GM23338 (cell line): Measurements from ENCODE around the gene MYO1D.

ENCODE experiments used
- CTCF ChIP-seq, 2 experiments: fragments of 200-600 bp in 1 of 2; sonication (generic) in 1 of 2; conservative IDR thresholded peaks; 2 replicates each; pipeline versions ENCODE4 v1.5.1 to v1.6.1; 2016 to 2017; ENCODE audit warnings: antibody characterized with exemption in 2 of 2, low read depth in 2 of 2, mild to moderate bottlenecking in 2 of 2, moderate library complexity in 1 of 2
- POLR2AphosphoS5 ChIP-seq: IDR thresholded peaks from 2 replicates; pipeline ENCODE4 v1.6.1; 2016; ENCODE audit warnings: antibody characterized with exemption, low read depth
- TF ChIP-seq, protein P1 (sequence below): fragments of 250-450 bp; sonication (Bioruptor Pico); IDR thresholded peaks from 2 replicates; pipeline ENCODE4 v1.5.0; 2020; ENCODE audit warnings: mild to moderate bottlenecking, moderate library complexity

- no peak for TF ChIP-seq CTCF (conservative IDR thresholded peaks at IDR 0.05; ENCODE audit: low read depth in 2 of 2)
- no peak for TF ChIP-seq POLR2AphosphoS5
- TF ChIP-seq, protein P1, sequence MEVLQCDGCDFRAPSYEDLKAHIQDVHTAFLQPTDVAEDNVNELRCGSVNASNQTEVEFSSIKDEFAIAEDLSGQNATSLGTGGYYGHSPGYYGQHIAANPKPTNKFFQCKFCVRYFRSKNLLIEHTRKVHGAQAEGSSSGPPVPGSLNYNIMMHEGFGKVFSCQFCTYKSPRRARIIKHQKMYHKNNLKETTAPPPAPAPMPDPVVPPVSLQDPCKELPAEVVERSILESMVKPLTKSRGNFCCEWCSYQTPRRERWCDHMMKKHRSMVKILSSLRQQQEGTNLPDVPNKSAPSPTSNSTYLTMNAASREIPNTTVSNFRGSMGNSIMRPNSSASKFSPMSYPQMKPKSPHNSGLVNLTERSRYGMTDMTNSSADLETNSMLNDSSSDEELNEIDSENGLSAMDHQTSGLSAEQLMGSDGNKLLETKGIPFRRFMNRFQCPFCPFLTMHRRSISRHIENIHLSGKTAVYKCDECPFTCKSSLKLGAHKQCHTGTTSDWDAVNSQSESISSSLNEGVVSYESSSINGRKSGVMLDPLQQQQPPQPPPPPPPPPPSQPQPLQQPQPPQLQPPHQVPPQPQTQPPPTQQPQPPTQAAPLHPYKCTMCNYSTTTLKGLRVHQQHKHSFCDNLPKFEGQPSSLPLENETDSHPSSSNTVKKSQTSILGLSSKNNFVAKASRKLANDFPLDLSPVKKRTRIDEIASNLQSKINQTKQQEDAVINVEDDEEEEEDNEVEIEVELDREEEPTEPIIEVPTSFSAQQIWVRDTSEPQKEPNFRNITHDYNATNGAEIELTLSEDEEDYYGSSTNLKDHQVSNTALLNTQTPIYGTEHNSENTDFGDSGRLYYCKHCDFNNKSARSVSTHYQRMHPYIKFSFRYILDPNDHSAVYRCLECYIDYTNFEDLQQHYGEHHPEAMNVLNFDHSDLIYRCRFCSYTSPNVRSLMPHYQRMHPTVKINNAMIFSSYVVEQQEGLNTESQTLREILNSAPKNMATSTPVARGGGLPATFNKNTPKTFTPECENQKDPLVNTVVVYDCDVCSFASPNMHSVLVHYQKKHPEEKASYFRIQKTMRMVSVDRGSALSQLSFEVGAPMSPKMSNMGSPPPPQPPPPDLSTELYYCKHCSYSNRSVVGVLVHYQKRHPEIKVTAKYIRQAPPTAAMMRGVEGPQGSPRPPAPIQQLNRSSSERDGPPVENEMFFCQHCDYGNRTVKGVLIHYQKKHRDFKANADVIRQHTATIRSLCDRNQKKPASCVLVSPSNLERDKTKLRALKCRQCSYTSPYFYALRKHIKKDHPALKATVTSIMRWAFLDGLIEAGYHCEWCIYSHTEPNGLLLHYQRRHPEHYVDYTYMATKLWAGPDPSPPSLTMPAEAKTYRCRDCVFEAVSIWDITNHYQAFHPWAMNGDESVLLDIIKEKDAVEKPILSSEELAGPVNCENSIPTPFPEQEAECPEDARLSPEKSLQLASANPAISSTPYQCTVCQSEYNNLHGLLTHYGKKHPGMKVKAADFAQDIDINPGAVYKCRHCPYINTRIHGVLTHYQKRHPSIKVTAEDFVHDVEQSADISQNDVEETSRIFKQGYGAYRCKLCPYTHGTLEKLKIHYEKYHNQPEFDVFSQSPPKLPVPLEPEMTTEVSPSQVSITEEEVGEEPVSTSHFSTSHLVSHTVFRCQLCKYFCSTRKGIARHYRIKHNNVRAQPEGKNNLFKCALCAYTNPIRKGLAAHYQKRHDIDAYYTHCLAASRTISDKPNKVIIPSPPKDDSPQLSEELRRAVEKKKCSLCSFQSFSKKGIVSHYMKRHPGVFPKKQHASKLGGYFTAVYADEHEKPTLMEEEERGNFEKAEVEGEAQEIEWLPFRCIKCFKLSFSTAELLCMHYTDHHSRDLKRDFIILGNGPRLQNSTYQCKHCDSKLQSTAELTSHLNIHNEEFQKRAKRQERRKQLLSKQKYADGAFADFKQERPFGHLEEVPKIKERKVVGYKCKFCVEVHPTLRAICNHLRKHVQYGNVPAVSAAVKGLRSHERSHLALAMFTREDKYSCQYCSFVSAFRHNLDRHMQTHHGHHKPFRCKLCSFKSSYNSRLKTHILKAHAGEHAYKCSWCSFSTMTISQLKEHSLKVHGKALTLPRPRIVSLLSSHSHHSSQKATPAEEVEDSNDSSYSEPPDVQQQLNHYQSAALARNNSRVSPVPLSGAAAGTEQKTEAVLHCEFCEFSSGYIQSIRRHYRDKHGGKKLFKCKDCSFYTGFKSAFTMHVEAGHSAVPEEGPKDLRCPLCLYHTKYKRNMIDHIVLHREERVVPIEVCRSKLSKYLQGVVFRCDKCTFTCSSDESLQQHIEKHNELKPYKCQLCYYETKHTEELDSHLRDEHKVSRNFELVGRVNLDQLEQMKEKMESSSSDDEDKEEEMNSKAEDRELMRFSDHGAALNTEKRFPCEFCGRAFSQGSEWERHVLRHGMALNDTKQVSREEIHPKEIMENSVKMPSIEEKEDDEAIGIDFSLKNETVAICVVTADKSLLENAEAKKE, result no peak
These were observed 50.8 kb downstream of the MYO1D start for GRCh38 chr17:32826076-32826475.
